Activated T-cell treated with anti-CD3 and anti-CD28 coated beads, Interleukin-2, amount 50 U/mL, for 1 hour (primary cell): Measurements from ENCODE around the gene CLDN7.

ENCODE experiments used
- DNase-seq: peaks from one replicate; pipeline ENCODE4 v3.0.0-alpha.2; 2020

CLDN7 gene

GRCh38 chr17:7284911-7285310 lies 22.6 kb upstream of the CLDN7 start:
- no peak for DNase-seq

- no peak for DNase-seq
Measured at GRCh38 chr17:7283471-7284216, 21.4 kb upstream of the CLDN7 start.

GRCh38 chr17:7282752-7283321 lies 20.6 kb upstream of the CLDN7 start:
- DNase-seq = no peak

GRCh38 chr17:7281953-7282751 lies 19.9 kb upstream of the CLDN7 start:
- peak; percentile 31 for DNase-seq

- DNase-seq = peak; percentile 82
Measured at GRCh38 chr17:7281074-7281952, 19.0 kb upstream of the CLDN7 start, which contains the start of gene SLC2A4. Gene SLC2A4 (plus strand): TSS chr17:7281718. CDS start chr17:7281935, 217 bp downstream.

- peak; percentile 89 for DNase-seq
Measured at GRCh38 chr17:7280519-7281073, 18.3 kb upstream of the CLDN7 start.

GRCh38 chr17:7279448-7279847 lies 17.2 kb upstream of the CLDN7 start:
- no peak for DNase-seq

GRCh38 chr17:7266784-7267183 lies 4.5 kb upstream of the CLDN7 start:
- no peak for DNase-seq

- no peak for DNase-seq
Measured at GRCh38 chr17:7263801-7264078, 1.5 kb upstream of the CLDN7 start.

- DNase-seq = peak; percentile 35
Measured at GRCh38 chr17:7262935-7263800, 890 bp upstream of the CLDN7 start.

GRCh38 chr17:7261379-7262191 lies 693 bp downstream of the CLDN7 start:
- DNase-seq = peak; percentile 52

- no peak for DNase-seq
Measured at GRCh38 chr17:7260651-7261378, 1.5 kb downstream of the CLDN7 start.

GRCh38 chr17:7260151-7260550 lies 2.1 kb downstream of the CLDN7 start:
- DNase-seq = no peak

- no peak for DNase-seq
Measured at GRCh38 chr17:7259555-7259889, 2.8 kb downstream of the CLDN7 start.

- DNase-seq = no peak
Measured at GRCh38 chr17:7258731-7259554, 3.3 kb downstream of the CLDN7 start.

GRCh38 chr17:7256766-7257456 lies 5.4 kb downstream of the CLDN7 start:
- no peak for DNase-seq

GRCh38 chr17:7254511-7254910 lies 7.8 kb downstream of the CLDN7 start:
- no peak for DNase-seq

GRCh38 chr17:7253082-7253481 lies 9.2 kb downstream of the CLDN7 start:
- DNase-seq = no peak
